GM12878 (cell line): ENCODE measurements around the gene PSMD13. TPM values are rescaled to one million over a fixed set of nuclear protein-coding genes. Genes with fewer than 3 reads are reported as not detected.

Experiments
- ATAC-seq: fragments of 200-7000 bp; cut with Tn5 transposase; 3 replicates; pipeline ENCODE4 v1.9.1; 2020; ENCODE audit warnings: mild to moderate bottlenecking, moderate library complexity
- BruUV-seq: library from RNA; stranded (reverse); fragments of 400-500 nt; replicated peaks from 2 replicates; lab custom pipeline; 2021; lab: Mats Ljungman, UMichigan
- CTCF ChIA-PET: fragments of 300-600 bp; sonication (Branson Sonifier 250); formaldehyde crosslinking; extraction: SDS; loops from one replicate; lab custom pipeline; 2021; ENCODE audit warnings: inconsistent platforms; lab: Yijun Ruan, JAX
- POLR2A ChIA-PET: fragments of 350-600 bp; formaldehyde crosslinking; extraction: SDS; loops from one replicate; lab custom pipeline; 2021; ENCODE audit warnings: inconsistent platforms; lab: Charles Lee
- RAD21 ChIA-PET: fragments of 300-600 bp; sonication (Branson Sonifier 250); formaldehyde crosslinking; loops from one replicate; lab custom pipeline; 2023; ENCODE audit warnings: antibody characterized with exemption; ENCODE audit not compliant: unreplicated experiment; lab: Charles Lee
- SMC1A ChIA-PET: fragments of 300-600 bp; sonication (Branson Sonifier 250); formaldehyde crosslinking; loops from one replicate; lab custom pipeline; 2023; ENCODE audit not compliant: unreplicated experiment, uncharacterized antibody; lab: Charles Lee
- DNase-seq: peaks from one replicate; pipeline ENCODE4 v3.0.0-alpha.2; 2011; ENCODE audit warnings: low read depth, low spot score
- FAIRE-seq: peaks from 3 replicates; lab custom pipeline; 2011; peaks lifted over from hg19 to GRCh38; lab: Jason Lieb, UNC
- H2AFZ ChIP-seq: 2 replicates; pipeline ENCODE4 v1.6.0; 2011; ENCODE audit warnings: low read depth, low read length, control low read depth; ENCODE audit not compliant: control insufficient read depth
- H3K27ac ChIP-seq: 2 replicates; pipeline ENCODE4 v1.5.1; 2011; ENCODE audit warnings: control low read depth; ENCODE audit not compliant: control insufficient read depth, insufficient read depth
- H3K27me3 ChIP-seq, 2 experiments: replicated peaks in 1 of 2; 2 replicates each; pipeline versions ENCODE4 v1.6.0 to v1.6.1; 2011; ENCODE audit warnings: low read length in 1 of 2; ENCODE audit not compliant: control insufficient read depth in 2 of 2, insufficient read depth in 2 of 2
- H3K36me3 ChIP-seq, 2 experiments: 2 replicates each; pipeline ENCODE4 v1.5.1; 2011; ENCODE audit warnings: low read length in 1 of 2; ENCODE audit not compliant: control insufficient read depth in 2 of 2, insufficient read depth in 2 of 2
- H3K4me1 ChIP-seq: 2 replicates; pipeline ENCODE4 v1.6.1; 2011; ENCODE audit warnings: mild to moderate bottlenecking, low read length, moderate library complexity, mixed read lengths; ENCODE audit not compliant: control insufficient read depth, insufficient read depth
- H3K4me2 ChIP-seq: 2 replicates; pipeline ENCODE4 v1.6.0; 2011; ENCODE audit warnings: control low read depth; ENCODE audit not compliant: control insufficient read depth, insufficient read depth
- H3K4me3 ChIP-seq: fragments of 200-600 bp; sonication (generic); 2 replicates; pipeline ENCODE4 v1.5.1; 2016
- H3K79me2 ChIP-seq: 2 replicates; pipeline ENCODE4 v1.6.0; 2011; ENCODE audit warnings: low read length; ENCODE audit not compliant: control insufficient read depth, insufficient read depth
- H3K9ac ChIP-seq: 2 replicates; pipeline ENCODE4 v1.8.0; 2011; ENCODE audit warnings: low read length, control low read depth, mixed read lengths; ENCODE audit not compliant: control insufficient read depth, insufficient read depth
- H3K9me3 ChIP-seq: replicated peaks from 3 replicates; pipeline ENCODE4 v1.5.1; 2011; ENCODE audit warnings: mild to moderate bottlenecking, low read length; ENCODE audit not compliant: control insufficient read depth, insufficient read depth
- H4K20me1 ChIP-seq: 2 replicates; pipeline ENCODE4 v1.6.0; 2011; ENCODE audit not compliant: control insufficient read depth, insufficient read depth
- IRF4 ChIP-seq: IDR thresholded peaks from 2 replicates; pipeline ENCODE4 v1.6.1; 2011; ENCODE audit warnings: low read depth, low read length
- JUND ChIP-seq: IDR thresholded peaks from 2 replicates; pipeline ENCODE4 v1.6.1; 2012; ENCODE audit warnings: low read depth, mild to moderate bottlenecking, low read length, improper control_type of control experiment, moderate library complexity
- MLLT1 ChIP-seq: fragments of 450-650 bp; IDR thresholded peaks from 2 replicates; pipeline ENCODE4 v1.6.1; 2016; ENCODE audit warnings: mild to moderate bottlenecking
- MTA3 ChIP-seq: IDR thresholded peaks from 2 replicates; pipeline ENCODE4 v1.6.1; 2012; ENCODE audit warnings: low read length, inconsistent platforms, borderline replicate concordance
- NRF1 ChIP-seq: conservative IDR thresholded peaks from 2 replicates; pipeline ENCODE4 v1.6.1; 2011; ENCODE audit warnings: mild to moderate bottlenecking, low read depth, low read length, improper control_type of control experiment
- POLR2A ChIP-seq: IDR thresholded peaks from 2 replicates; pipeline ENCODE4 v1.6.1; 2011; ENCODE audit warnings: low read depth, mild to moderate bottlenecking, low read length
- RB1 ChIP-seq: fragments of 450-650 bp; formaldehyde crosslinking; IDR thresholded peaks from 2 replicates; pipeline ENCODE4 v1.6.1; 2017; ENCODE audit warnings: mild to moderate bottlenecking, borderline replicate concordance
- RFX5 ChIP-seq: IDR thresholded peaks from 2 replicates; pipeline ENCODE4 v1.6.1; 2011; ENCODE audit warnings: low read depth, low read length, improper control_type of control experiment
- RUNX3 ChIP-seq: IDR thresholded peaks from 2 replicates; pipeline ENCODE4 v1.6.1; 2012; ENCODE audit warnings: low read length, inconsistent platforms
- TCF3 ChIP-seq: IDR thresholded peaks from 2 replicates; pipeline ENCODE4 v1.6.1; 2012; ENCODE audit warnings: low read depth, mild to moderate bottlenecking, low read length, borderline replicate concordance; ENCODE audit not compliant: insufficient read depth
- USF2 ChIP-seq: IDR thresholded peaks from 2 replicates; pipeline ENCODE4 v1.6.1; 2011; ENCODE audit warnings: low read depth, low read length, improper control_type of control experiment, borderline replicate concordance
- ZNF24 ChIP-seq: fragments of 450-650 bp; IDR thresholded peaks from 2 replicates; pipeline ENCODE4 v1.6.1; 2017; ENCODE audit warnings: antibody characterized with exemption, mild to moderate bottlenecking
- ZNF274 ChIP-seq: IDR thresholded peaks from one replicate; pipeline ENCODE4 v1.8.0; 2011; ENCODE audit not compliant: insufficient read length, insufficient read depth
- ZNF384 ChIP-seq: IDR thresholded peaks from 2 replicates; pipeline ENCODE4 v1.6.1; 2012; ENCODE audit warnings: low read depth, mild to moderate bottlenecking, low read length, improper control_type of control experiment, borderline replicate concordance
- WGBS: methylation state at CpG from one replicate; pipeline ENCODE4 v1.1.6; 2016; ENCODE audit warnings: low lambda C conversion rate; ENCODE audit not compliant: insufficient replicate concordance, insufficient coverage; ENCODE audit errors: missing lambda C conversion rate; 5-methylcytosine and 5-hydroxymethylcytosine counted together
- in situ Hi-C: fragments of 300-500 bp; cut with MboI; formaldehyde crosslinking; loops from 9 replicates; pipeline ENCODE4 v1.14.3; 2018; ENCODE audit warnings: mixed read lengths
- intact Hi-C: fragments of 100-400 bp; cut with micrococcal nuclease; formaldehyde crosslinking; loops from one replicate; pipeline ENCODE4 v1.14.2; 2022; ENCODE audit not compliant: unreplicated experiment
- polyA plus RNA-seq, 11 experiments: library from polyadenylated mRNA; depleted of rRNA in 4 of 11; unstranded in 6 of 11; stranded (reverse) in 5 of 11; fragments of >200 nt; fragmentation: Nextera tagmentation in 4 of 11; fragmentation: Illumina TruSeq in 1 of 11; extraction: Ambion mirVana in 4 of 11; extraction: Trizol in 1 of 11; gene quantifications; 1 replicate in 1 of 11; 2 replicates in 10 of 11; pipeline versions ENCODE4 v1.2.1 to v1.2.3, GENCODE V29; 2011 to 2016; ENCODE audit warnings: inconsistent platforms in 2 of 11, missing spikeins in 2 of 11, low read depth in 1 of 11
- total RNA-seq, 4 experiments: library from RNA; depleted of rRNA in 3 of 4; stranded (reverse); fragments of >200 nt in 3 of 4; fragmentation: Illumina TruSeq in 1 of 4; extraction: Trizol in 1 of 4; gene quantifications; 2 replicates each; pipeline versions ENCODE4 v1.2.1 to v1.2.3, GENCODE V29; 2013 to 2021

PSMD13 gene
- total and polyA plus RNA-seq, 10 of the 15 experiments (the other 5 are each of a cell fraction or from before 2014, with no cell fraction given), result 141 to 303 (median 177) TPM

GRCh38 chr11:271319-271715, 34.5 kb downstream of the PSMD13 start (continued):
- no peak for TF ChIP-seq RB1
- TF ChIP-seq JUND, result no peak
- TF ChIP-seq ZNF384, result no peak
- TF ChIP-seq ZNF24, result no peak
- no peak for TF ChIP-seq ZNF274
- TF ChIP-seq POLR2A, result no peak
- no peak for TF ChIP-seq USF2

- intact Hi-C loops, result no loop called here
- Histone ChIP-seq H3K4me3 (no peak overlapping the region), H3K36me3 (no peaks in the 10 kb centered on the region)
- no peak for TF ChIP-seq RUNX3
- no peak for TF ChIP-seq RFX5
- TF ChIP-seq TCF3, result no peak
- TF ChIP-seq NRF1, result no peak
- TF ChIP-seq IRF4, result no peak
- no peak for TF ChIP-seq MLLT1
- TF ChIP-seq MTA3, result no peak
- TF ChIP-seq, all 136 proteins: peak for 0
- BruUV-seq, result no TSS peak
- Histone ChIP-seq H3K27ac (no peak overlapping the region), H3K27me3 (no peaks in the 10 kb centered on the region), H3K9ac (no peak overlapping the region), H3K4me1 (peaks cover 14% of the 10 kb centered on the region), H2AFZ (no peak overlapping the region), H3K4me2 (no peak overlapping the region), H3K9me3 (no peaks in the 10 kb centered on the region; the same call in 2 of the 3 replicates), H4K20me1 (no peaks in the 10 kb centered on the region), H3K79me2 (peaks cover 7% of the 10 kb centered on the region)
- SMC1A ChIA-PET, result interaction anchor here (1.0 kb wide), 1 partner anchor 17 kb away, joined by 3 read pairs; the partner anchor contains the start of gene PGGHG
- POLR2A ChIA-PET, result interaction anchor here (1.2 kb wide), 1 partner anchor 15 kb away, joined by 3 read pairs; no protein-coding TSS in a partner anchor
- FAIRE-seq (no peak), DNase-seq (no peak), ATAC-seq (no peak)
- 79% methylated on average over 20 of the region's 22 CpGs for WGBS
- in situ Hi-C loops, result no loop called here
- CTCF ChIA-PET, result interaction anchor here (0.6 to 1.0 kb wide), 3 partner anchors 9 to 82 kb away, joined by 3 read pairs; no protein-coding TSS in a partner anchor
- RAD21 ChIA-PET, result no interaction called here
These were observed 35.6 kb downstream of the PSMD13 start for GRCh38 chr11:272195-272930.
